ENCODE measurements around the gene TBCK.

Gene TBCK

DNA sequence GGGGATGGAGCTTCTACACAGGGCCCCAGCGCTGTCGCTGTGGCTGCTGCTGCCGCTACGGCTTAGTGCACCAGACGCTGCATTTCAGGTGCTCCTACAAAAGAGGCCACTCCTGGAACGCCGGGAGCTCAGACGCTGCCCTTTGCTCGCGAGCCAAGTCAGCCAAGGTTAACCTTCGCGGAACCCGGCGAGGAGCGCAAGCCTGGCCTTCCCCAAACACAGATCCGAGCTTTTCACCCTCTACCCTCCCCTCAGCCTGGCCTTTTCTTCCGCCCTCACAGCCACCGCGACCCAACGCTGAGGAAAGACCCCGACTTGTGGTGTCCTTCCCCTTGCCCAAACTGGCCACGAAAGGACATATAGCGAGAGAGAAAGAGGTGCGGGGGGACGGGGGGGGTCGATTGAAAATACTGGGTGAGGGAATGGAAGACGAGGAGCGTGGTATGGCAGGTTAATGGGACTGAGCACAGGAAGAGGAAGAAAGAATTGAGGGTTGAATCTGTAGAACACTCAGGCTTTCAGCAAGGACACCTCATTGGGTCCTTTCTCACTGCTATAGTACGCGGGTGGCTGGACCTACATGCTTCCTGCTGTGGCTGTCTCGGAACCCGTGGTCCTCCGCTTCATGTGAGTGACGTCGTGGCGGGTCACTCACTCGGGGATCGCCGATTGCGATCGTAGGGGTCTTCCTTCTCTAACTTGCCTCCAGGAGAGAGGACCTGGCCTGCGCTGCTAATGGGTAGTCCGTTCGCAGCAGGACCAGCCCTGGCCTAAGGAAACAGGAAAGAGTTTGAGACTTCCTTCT lies at the start of gene TBCK, which contains the start of gene AIMP1:
Gene TBCK, minus strand, starts transcription at position 242 of the 805 bp plus-strand sequence. CDS start 7,249 bp downstream, outside the sequence.
Gene AIMP1, plus strand, starts transcription at position 583 of the 805 bp plus-strand sequence. CDS start 8,460 bp downstream, outside the sequence.
- TF ChIP-seq, protein P1, sequence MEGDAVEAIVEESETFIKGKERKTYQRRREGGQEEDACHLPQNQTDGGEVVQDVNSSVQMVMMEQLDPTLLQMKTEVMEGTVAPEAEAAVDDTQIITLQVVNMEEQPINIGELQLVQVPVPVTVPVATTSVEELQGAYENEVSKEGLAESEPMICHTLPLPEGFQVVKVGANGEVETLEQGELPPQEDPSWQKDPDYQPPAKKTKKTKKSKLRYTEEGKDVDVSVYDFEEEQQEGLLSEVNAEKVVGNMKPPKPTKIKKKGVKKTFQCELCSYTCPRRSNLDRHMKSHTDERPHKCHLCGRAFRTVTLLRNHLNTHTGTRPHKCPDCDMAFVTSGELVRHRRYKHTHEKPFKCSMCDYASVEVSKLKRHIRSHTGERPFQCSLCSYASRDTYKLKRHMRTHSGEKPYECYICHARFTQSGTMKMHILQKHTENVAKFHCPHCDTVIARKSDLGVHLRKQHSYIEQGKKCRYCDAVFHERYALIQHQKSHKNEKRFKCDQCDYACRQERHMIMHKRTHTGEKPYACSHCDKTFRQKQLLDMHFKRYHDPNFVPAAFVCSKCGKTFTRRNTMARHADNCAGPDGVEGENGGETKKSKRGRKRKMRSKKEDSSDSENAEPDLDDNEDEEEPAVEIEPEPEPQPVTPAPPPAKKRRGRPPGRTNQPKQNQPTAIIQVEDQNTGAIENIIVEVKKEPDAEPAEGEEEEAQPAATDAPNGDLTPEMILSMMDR (conservative IDR thresholded peaks at IDR 0.05; ENCODE audit: low read depth, low read length): no peak
- peak within 1 kb of the TSS; percentile 92 for H3K4me3 ChIP-seq (ENCODE audit: low read depth, low read length)
- DNase-seq (ENCODE audit: low read depth): peak; percentile 96

DNA sequence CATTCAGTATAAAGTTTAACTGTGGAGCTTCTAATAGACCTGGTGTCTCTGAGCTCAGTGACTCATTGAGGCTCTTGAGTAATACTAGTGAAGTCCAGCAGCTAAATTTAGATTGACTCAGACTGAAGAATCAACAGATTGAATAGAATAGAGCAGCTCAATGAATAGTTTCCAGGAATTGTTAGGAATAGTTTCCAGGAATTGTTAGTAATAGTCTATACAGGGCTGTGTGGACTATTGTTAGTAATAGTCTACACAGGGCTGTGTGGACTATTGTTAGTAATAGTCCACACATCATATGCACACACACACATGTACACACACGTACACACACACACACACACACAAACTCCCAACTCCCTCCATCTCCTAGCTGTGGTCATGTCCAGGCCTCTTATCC lies 49.6 kb upstream of the TBCK start:
- DNase-seq (ENCODE audit: low read depth): peak; percentile 92

DNA sequence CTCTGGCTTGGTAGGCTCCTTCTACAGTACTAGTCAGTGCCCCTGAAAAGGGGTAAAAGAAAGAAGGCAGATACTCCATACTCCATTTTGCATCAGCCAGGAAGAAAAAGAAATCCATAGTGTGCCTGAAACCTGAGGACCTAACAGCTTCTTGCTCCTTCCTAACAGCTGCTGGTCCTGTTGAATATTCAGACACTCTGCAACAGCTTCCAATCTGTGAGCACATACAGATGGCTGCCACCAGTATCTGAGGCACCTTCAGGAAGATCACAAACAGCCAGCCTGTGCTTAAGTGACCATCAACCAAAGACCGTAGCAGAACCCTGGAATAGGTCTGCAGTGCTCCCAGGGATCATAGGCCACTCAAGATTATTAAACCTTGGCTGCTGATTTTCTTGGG lies 48.3 kb upstream of the TBCK start:
- DNase-seq (ENCODE audit: low read depth): no peak
- no peak overlapping the region for H3K4me3 ChIP-seq (ENCODE audit: low read depth, low read length)
- TF ChIP-seq, protein P1 (conservative IDR thresholded peaks at IDR 0.05; ENCODE audit: low read depth, low read length): no peak

More for the DNA sequence above, 49.6 kb upstream of the TBCK start:
- no peak overlapping the region for H3K4me3 ChIP-seq (ENCODE audit: low read depth, low read length)
- TF ChIP-seq, protein P1 (conservative IDR thresholded peaks at IDR 0.05; ENCODE audit: low read depth, low read length): no peak

DNA sequence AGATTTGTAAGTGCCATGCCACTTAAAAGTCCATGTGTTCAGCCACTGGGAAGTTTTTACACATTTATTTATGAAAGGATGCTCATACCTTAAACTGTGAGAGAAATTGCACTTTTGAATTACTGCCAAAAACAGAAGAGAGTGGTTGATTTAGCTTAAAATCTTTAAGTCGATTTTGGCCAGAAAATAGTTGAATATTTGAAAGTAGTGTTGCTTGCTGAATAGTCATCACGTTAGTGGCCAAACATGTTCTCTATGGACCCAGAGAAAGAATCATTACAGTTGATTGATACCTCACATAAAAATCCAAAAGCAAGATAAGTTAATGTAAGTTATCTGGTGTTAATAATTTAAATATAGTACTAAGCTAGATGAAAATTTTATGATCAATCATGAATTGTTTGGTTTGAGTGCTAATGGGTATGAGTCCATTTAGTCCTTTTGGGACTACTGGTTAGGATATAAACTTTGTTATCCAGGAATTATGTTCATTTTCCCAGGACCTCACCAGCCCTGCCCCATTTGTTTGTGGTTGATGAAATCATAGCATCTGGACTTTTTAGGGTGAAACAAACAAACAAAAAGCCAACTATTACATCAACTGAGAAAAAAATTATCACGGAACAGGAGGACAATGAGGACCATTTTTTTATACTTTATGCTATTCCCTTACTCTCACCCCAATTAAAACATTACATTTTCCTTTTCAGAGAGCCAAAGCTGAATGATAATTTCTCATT lies 46.2 kb upstream of the TBCK start:
- no peak for DNase-seq (ENCODE audit: low read depth)
- H3K4me3 ChIP-seq (ENCODE audit: low read depth, low read length): no peak overlapping the region
- TF ChIP-seq, protein P1 (conservative IDR thresholded peaks at IDR 0.05; ENCODE audit: low read depth, low read length): no peak

DNA sequence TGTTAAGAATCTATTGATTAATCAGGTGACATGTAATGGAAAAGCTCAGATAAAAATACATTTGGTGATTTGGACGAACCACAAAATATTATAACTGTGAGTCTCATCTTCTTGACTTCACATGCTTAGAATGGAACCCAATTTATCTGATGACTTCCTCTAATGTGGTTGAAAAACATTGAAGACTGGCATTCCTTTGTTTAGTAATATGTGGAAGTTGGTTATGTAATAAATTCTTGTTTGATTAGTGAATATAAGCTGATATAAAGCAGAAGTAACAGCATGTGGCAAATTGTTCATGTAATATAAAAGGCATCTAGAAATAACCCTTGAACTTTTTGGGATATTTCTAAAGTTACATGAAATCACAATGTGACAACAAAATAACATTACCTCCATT lies 42.9 kb upstream of the TBCK start:
- peak; percentile 63 for DNase-seq (ENCODE audit: low read depth)
- no peak overlapping the region for H3K4me3 ChIP-seq (ENCODE audit: low read depth, low read length)

DNA sequence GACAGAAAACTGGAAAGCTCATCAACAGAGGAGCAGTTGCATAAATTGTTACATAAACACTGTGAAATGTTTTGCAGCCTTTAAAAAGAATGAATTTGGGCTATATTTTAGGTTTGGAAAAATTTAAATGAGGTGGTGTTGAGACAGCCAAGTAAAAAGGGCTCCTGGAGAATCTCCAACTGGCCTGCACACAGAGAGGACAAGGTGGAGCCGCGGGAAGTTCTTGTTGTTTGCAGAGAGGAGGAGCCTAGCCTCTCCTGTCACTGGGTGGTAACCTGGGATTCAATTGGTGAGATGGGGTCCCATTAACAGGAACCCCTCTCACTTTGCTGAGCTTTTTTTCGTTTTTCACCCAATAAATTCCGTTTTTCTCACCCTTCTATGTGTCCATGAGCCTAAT lies 39.2 kb upstream of the TBCK start:
- TF ChIP-seq, protein P1 (conservative IDR thresholded peaks at IDR 0.05; ENCODE audit: low read depth, low read length): no peak
- no peak overlapping the region for H3K4me3 ChIP-seq (ENCODE audit: low read depth, low read length)
- DNase-seq (ENCODE audit: low read depth): peak; percentile 8

More for the DNA sequence above, 42.9 kb upstream of the TBCK start:
- TF ChIP-seq, protein P1 (conservative IDR thresholded peaks at IDR 0.05; ENCODE audit: low read depth, low read length): no peak

Measured in choroid plexus epithelial cell (primary cell).